ENCODE results near the gene CYBA.
"Not testable (repeated sequence)": the region's sequence is repeated elsewhere in the genome, so short reads cannot be mapped to it uniquely, and the experiment has no call there.

Gene CYBA

DNA sequence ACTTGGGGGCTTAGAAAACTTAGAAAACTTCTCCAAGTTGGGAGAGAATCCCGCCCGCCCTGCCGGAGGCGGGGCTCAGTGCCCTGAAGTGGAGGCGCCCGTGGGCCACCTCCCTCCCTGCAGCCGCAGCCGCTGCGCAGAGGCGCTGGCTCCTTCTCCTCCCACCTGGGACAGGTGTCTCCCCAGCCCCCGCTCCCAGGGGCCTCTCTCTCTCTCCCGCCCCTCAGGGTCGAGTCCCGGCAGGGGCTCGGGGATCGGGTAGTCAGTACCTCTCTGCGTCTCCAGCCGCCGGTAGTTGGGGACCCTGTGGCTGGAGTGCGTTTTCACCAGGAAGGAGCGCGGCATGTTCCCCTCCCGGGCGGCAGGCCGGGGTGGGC is 35.2 kb upstream of the CYBA start:
- DNase-seq = no peak

DNA sequence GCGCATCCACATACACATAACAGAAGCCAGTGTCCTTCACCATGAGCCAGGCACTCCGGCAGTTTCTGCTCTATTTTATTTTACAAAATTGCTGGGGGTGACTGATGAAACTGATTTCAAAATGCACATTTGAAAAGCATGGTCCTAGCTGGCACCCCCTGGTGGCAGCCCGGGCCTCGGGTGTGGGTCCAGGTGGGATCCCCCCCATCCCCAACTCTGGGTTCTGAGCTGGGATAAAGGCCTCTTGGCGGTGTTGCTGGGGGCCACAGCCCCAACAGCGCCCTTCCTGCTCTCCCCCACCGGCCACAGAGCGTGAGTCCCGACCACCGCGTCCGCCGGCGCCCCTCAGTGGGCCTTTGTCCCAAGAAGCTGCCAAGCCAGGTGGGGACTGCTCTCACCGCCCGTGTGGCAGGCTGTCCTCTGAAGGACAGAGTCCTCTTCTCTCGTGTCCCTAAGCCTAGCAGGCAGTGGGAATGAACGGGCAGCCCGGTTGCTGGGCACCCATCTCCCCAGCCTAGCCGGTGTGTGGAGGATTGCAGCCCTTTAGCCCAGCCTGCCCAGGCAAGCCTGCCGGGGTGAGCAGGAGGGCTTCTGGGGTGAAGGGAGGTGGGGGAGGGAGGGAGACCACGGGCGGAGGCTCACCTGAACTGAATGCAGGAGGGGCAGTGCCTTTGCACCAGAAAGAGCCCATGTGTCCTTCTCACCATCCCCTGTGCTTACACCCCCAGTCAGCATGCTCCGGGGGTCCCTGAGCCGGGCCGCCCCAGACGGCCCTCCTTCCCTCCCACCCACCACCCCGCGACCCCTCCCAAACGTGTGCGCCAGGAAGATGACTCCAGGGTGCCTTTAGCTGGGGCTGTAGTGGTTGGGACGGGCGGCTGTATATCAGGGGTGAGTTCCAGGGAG is 34.6 kb upstream of the CYBA start:
- DNase-seq = no peak

DNA sequence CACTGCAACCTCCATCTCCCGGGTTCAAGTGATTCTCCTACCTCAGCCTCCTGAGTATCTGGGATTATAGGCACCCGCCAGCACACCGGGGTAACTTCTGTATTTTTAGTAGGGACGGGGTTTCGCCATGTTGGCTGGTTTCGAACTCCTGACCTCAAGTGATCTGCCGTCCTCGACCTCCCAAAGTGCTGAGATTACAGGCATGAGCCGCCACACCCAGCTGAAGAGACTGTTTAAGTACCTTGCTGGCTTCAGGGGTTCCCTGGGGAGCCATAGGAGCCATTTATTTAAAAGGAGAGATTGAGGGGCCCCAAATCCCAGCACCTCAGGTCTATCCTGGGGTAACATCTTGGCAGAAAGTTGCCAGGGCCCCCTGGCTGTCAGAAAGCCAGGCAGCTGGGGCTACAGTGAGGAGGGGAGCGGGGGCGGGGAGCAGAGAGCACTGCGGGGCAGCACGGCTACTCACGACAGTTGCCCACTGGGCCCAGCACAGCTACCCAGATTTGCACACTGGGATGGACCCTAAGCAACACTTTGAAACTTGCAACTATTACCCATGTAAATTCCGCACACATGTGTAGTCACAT is 33.8 kb upstream of the CYBA start:
- DNase-seq = no peak

DNA sequence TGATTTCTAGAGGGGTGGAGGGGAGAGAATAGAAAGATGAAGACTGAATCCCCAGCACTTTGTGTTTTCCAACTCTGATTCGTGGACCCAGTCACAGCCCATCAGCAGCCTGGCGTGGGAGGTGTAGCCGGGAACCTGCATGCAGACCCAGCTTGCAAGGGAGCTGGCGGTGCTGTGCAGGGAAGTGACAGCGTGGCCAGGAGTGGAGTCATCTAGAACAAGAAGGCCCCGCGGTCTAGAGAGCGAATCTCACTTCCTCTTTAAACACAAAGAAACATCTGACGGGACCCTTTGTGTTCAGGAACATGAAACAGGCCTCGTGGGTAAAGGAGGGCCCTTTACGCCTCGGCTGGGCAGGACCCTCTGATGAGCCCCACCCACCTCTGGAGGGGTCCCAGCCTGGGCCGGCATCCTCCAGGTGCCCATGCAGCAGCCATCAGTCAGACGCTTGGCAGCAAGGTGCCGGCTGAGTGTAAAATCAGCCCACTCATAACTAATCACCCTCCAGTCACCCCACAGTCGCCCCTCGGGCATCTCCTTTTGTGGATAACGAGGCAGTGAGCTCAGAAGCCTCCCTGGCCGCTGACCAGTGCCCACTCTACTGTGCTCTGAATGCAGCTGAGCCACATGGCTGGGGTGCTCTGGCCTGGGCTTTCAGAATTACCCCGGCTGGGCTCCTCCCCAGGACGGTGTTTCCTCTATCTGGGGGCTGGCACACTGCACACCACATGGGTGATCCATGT is 31.0 kb upstream of the CYBA start:
- DNase-seq = no peak

DNA sequence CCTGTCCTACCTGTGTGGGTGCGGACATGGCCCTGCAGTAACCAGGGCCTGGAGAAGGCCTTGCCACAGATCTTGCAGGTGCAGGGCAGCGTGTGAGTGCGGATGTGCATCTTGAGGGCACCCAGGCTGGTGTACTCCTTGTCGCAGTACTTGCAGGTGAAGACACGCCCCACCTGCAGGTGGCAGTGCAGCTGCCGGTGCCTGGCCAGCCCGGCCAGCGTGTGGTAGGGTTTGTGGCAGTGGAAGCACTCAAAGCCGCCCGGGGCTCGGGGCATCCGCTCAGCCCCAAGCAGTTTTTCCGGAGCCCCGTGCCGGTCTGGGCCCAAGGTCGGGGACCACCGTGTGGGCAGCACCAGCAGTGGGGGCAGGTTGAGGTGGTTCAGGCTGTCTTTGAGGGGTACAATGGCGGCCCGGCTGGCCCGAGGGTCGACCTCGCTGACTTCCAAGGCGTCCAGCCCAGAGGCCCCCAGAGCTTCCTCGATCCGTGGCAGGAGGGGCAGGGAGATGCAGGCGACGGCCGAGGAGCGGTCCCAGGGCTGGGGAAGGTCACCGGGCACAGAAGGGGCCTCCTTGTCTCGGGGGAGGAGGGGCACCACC is 30.3 kb upstream of the CYBA start:
- DNase-seq = no peak

DNA sequence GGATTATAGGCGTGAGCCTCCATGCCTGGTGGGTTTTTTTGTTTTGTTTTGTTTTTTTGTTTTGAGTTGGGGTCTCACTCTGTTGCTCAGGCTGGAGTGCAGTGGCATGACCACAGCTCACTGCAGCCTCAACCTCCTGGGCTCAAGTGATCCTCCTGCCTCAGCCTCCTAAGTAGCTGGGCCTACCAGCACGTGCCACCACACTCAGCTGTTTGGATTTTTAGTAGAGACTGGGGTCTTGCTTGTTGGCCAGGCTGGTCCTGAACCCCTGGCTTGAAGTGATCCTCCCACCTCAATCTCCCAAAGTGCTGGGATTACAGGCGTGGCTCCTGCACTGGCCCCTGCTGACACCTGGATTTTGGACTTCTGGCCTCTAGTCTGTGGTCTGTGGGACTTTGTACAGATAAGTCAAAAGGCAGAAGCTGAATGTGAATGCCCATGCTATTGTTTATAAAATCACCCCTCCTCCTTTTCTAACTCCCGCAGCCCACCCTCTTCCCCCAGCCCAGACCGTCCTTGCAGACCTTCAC is 29.8 kb upstream of the CYBA start:
- DNase-seq = no peak

DNA sequence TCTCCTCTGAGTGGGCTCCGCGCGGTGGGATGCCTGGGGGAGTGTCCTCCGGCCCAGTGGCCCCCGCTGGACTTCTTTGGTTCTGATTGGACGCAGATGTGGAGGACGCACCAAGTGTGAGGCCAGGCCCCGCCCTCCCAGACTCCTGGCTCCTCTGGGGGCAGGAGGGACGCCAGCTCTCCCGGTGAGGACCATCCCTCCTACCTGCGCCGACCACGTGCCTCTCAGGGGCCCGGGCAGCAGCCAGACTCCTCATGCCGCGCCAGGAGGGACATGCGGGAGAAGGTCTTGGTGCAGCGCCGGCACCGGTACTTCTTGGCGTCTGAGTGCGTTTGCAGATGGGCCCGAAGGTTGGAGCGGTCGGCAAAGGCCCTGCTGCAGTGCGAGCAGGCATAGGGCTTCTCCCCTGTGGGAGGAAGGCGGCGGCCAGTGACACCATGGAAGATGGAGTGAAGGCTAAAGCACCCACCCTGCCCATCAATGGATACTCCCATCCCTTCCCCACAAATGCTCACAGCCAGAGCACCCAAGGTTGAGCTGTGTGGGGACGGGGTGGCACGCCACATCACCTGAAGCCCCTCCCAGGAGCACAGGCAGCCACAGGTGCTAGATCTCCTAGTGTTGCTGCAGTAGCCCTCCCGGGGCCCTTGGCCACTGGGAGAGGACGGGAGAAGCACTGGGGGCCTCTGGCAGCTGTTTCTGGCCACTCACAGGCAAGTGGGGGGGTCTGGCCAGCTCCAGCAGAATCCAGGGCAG is 27.5 kb upstream of the CYBA start:
- DNase-seq = no peak

DNA sequence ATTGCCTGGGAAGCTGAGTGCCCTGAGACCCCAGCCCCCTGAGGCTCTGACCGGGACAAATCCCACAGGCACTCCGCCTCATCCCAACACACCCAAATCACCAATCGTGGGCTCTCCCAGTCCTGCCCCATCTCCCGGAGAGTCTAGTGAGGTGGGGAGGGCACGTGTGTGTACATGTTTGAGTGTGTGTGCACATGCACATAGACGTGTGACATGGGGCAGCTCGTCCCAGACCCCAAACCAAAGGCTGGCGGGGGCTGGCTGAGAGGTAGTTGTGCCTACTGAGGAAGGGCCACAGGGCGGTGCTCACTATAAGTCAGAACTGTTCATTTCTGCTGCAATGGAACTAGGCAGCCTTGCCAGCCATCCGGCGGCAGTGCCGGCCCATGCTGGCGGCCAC is 26.9 kb upstream of the CYBA start:
- DNase-seq = no peak

DNA sequence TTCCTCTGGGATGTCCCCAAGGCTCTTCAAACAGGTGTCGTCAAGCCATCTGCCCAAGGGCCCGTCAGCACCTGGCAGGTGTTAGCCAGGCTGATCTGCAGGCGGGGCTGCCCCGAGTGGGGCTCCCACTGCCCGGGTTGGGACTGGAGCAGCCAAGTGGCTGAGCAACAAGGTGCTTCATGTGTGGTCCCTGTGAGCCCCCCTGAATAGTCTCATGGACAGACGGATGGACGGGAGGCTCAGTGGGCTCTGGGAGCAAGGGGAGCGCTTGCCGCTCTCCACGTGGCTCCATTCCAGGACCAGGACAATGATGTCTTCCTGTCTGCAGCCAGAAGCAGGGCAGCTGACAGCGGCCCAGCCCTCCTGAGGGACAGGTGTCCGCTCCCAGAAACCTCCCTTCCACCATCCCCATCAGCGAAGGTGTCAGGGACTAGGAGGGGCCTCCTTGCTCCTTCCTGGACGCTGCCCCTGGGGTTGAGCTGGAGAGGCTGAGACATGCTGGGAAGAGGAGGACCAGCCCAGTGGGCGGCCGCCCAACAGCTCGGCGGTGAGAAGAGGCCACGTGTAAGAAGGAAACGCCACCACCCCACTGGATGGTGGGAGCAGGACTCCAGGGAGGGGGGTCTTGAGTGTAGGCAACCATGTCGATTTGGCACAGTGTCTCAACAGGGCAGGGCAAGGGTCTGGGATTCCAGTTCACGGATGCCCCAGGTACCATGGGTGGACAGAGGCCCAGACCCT is 25.8 kb upstream of the CYBA start:
- no peak for DNase-seq

DNA sequence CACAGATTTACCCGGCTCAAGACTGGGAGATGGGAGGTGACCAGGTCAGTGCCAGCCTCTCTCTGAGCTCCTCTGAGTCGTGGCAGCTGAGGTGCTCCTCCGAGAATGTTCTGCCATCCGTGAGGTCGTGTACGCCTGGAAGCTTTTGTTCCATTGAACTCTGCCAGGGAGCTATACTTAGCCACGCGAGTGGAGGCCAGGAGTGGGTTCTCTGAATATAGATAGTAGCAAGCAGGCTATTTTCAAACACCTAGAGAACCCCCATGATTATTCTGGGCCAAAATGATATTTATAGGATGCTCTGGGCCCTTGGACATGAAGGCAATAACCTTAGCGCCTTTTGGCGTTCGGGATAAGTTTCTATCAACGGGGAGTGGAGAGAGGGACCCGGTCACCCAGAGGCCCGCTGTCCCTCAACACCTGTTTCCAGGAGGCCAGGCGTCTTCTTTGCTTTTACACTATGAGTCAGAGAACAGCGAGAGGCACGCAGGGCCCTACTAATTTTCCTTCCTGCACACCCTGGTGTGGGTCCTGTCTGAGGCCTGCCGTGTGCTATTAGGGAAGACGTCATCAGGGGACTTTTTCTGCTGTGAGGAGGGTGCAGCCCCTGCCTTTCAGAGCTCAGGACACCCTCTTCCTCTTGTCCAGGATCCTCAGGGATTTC is 23.0 kb upstream of the CYBA start:
- no peak for DNase-seq

DNA sequence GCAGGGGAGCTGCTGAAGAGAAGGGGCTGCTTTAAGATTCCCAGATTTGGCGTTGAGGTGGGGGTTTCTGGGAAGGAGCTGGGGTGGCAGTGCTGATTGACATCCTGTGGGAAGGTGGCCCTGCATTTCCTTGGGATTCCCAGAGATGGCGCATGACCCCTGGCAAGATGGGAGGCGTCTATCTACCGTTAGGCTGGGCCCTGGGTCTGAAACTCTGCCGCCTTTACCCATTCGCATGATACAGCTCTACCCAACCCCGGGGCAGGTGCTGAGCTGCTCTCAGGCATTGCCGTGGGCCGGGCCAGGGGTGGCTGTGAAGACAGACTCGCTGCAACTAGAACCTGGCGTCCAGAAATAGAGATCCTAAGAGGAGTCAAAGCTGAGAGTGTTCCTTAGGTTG is 21.9 kb upstream of the CYBA start:
- DNase-seq = no peak

DNA sequence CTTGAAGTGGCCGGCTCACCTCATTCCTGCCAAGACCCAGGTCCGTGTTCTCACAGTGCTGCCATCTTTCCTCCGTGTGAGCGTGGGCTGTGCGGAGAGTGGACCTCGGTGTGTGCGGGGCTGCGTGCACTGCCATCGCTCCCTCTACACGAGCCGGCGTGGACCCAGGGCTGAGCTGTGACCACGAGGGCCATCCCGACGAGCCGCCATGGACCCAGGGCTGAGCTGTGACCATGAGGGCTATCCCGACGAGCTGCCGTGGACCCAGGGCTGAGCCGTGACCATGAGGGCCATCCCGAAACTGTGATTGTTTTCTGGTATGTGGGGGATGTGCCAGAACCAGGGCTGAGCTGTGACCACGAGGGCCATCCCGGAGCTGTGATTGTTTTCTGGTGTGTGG is 21.0 kb upstream of the CYBA start:
- no peak for DNase-seq

DNA sequence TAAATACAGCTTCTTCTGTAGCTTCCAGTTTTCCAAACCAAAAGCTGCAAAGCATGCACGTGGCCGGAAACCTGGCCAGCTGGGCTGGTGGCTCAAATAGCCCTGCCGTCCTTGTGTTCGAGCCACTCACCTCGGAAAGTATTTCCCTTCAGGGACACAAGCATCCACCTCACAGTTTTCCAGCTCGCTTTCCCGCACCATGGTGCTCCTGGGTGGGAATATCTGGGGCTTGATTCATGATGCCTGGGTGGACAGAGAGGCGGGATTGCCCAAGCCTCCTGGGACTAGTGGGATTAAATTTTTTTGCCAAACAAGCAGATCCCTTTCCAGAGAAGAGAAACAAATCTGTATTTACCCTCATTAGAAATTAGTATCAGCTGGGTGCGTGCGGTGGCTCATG is 19.1 kb upstream of the CYBA start:
- DNase-seq = no peak

DNA sequence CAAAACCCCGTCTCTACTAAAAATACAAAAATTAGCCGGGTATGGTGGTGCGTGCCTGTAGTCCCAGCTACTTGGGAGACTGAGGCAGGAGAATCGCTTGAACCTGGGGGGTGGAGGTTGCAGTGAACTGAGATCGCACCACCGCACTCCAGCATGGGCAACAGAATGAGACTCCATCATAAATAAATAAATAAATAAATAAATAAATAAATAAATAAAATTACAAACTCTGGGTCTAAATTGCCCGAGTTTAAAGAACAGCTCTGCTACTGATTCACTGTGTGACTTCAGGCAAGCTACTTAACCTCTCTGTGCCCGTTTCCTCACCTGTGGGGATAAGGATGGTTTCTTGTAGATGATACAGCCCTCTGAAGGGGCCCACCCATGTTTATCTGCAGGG is 18.6 kb upstream of the CYBA start:
- not testable (repeated sequence) for DNase-seq

DNA sequence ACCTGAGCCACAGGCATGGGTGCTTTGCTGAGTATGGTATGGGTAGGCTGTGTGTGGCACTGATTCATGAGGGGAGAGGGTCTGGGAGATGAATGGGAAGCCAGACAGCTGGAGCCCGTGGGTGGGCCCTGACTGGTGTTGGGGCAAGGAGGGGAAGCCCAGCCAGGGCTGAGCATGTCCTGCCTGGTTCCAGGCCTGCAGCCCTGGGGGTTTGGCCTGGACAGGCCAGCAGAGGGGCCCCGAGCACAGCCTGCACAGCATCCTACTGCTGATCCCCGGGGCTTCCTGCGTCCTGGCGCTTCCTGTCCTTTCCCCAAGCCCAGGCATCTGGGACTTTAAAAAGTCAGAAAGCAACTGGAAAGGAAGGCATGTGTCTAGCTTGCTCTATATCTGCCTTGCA is 16.6 kb upstream of the CYBA start:
- DNase-seq = no peak

DNA sequence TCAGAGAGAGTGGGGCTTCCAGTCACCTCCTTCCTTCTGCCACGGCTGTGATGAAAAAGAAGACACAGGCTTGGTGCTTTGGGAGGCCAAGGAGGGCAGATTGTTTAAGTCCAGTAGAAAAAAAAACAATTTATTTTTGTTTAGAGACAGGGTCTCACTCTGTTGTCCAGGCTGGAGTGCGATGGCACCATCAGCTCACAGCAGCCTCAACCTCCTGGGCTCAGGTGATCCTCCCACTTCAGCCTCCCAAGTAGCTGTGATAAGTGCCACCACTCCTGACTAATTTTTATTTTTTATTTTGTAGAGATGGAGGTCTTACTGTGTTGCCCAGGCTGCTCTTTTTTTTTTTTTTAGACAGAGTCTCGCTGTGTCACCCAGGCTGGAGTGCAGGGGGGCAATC is 14.7 kb upstream of the CYBA start:
- no peak for DNase-seq

DNA sequence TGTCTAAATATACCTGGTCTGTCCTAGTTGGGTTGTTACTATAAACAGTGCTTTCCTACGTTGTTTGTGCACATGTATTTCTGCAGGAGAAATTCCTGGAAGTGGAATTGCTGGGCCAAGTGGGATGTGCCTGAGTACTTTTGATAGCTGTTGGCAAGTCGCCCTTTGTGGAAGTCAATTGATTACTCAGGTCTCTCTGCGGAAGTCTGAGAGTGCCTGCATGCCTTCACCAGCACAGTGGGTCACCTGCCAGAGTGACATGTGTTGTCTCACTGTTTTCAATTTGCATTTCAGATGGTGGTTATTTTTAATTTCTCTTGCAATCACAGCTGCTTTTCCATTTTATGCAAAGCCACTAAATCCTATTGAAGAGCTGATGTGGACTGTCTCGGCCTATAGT is 14.3 kb upstream of the CYBA start:
- DNase-seq = no peak

DNA sequence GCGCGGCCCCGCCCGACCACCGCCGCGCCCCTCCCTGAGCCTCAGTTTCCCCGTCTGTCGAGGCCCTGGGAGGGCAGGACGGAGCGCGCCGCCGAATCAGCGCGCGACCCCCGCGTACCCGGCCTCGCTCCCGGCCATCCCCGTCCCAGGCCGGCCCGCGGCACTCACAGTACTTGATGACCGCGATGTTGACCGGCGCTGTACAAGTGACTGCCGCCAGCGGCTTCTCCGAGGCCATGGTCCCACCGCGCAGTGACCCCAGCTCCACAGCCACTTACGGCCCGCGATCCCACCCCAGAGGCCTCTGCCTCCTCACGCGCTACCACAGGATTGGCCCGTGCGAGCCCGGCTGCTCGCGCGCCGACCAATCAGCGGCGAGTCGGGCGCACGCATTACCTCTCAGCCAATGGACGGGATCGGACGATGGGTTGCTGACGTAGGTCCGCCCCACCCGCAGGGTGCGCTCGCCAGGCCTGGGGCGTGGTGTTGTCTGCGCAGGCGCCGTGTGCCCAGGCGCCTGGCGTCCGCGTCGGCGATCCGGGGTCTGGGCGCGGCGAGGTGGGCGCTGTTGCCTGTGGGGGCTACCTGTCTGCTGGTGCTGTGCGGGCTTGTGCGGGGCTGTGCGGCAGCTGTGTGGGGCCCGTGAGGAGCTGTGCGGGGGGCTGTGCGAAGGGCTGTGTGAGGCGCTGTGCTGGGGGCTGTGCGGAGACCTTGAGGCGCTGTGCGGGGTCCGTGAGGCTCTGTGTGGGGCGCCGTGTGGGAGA is 12.2 kb upstream of the CYBA start, which contains the start of gene MVD:
TSS of gene MVD (minus strand) at position 249 of the 764 bp plus-strand sequence. CDS start at position 238, 11 bp downstream.
- DNase-seq = peak; percentile 80

DNA sequence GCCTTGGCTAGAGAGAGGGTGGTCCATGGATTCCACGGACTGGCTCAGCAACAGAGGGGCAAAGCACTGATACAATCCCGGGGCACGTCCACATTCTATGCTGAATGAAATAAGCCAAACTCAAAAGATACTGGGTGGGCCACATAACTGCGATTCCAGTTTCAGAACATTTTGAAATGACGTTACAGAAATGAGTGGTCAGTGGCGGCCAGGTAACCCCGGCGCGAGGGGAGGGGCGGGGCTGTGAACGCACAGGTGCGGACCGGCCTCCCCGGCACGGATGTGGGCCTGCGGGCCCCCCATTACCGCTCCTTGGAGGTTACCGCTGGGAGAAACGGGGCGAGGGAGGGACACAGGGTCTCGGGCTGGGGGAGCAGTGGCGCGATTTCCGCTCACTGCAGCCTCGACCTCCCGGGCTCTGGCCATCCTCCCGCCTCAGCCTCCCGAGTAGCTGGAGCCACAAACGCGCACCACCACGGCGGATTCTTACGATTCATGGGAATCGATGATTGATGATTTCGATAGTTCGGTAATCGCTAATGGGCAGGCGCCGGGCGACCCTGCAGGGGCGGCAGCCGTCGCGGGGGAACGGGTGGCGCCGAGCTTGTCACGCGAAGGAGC is 11.5 kb upstream of the CYBA start:
- DNase-seq = no peak

DNA sequence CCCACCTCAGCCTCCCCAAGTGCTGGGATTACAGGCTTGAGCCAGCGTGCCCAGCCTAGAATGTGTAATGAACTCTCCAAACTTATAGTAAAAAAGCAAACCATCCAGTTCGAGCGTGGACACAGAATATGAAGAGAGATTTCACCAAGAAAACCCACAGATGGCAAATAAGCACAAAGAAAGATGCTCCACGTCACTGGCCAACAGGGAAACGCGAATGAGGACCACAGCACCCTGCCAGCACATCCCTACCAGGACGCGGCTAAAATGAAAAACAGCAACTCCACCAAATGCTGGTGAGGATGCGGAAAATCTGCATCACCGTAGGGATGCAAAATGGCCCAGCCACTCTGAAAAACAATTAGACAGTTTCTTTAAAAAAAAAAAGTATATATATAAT is 10.6 kb upstream of the CYBA start:
- no peak for DNase-seq

Data from NCI-H1105 (cell line).